Measurements from ENCODE around the gene CPVL.

Gene CPVL

DNA sequence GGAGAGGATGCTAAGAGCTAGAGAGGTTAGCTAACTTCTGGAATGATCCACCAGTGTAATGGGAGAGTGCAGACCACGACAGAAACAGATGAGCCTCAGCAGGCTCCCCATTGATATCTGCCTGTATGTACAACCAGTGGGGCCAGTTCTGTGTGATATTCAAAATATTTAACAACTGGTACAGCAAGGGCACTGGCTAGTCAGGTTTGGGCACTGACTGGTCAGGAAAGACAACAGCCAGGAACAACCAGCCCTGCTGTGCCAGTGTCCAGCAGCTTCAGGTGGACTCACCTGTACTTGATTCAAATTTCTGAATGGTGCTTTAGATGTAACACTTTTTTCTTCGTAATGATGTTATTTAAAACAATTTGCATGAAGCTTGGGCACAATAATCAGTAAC lies 182.3 kb downstream of the CPVL start:
- DNase-seq = no peak

DNA sequence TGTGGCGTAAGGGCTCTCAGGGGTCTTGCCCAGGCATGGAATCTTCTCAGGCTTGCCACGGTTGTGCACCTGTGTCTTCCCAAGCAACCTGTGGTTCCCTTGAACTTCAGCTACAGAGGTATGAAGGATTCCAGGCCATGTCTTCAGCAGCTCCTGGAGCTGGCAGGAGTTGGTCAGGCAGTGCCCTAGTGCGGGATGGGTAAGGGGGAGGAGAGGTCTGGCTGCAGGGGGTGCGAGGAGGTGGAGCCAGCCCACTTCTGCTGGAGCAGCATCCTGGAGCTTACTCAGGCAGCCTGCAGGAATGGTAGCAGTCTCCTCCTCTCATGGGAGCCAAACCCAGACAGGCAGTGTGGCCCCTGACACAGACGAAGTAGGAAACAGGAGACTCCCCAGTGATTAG lies 184.4 kb downstream of the CPVL start:
- DNase-seq = no peak

DNA sequence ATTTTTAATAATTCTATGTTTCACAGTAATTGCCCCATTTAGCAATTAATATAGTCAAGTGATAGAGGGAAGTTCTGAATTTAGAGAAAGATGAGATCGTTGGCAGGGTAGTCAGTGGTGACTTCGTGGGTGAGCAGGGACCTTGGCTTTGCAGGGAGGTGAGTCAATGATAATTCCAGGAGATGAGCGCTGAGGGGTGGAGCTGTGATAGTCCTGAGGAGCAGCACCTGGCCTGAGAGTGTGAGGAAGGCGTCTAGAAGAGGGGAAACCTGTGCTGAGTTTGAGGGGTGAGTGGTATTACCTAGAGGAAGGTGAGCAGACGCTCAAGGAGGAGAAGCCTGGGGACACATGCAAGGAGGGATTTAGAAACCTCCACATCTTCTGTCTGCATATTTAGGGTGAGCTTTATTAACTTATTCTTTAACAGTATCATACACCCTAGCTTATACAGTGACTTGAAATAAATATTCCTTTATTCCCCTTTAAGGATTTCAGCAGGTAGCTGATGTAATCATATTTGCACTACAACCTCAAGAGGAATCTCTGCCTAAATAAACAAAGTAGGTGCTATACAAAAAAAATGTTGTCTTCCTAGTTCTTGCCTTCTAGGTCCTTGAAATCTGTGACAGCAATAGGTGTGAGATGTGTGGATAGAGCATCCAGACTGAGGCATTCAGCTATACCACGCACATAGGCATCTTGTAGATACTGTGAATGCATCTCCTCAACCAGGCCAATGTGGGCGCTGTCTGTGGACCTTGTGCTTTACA lies 186.1 kb downstream of the CPVL start:
- no peak for DNase-seq

DNA sequence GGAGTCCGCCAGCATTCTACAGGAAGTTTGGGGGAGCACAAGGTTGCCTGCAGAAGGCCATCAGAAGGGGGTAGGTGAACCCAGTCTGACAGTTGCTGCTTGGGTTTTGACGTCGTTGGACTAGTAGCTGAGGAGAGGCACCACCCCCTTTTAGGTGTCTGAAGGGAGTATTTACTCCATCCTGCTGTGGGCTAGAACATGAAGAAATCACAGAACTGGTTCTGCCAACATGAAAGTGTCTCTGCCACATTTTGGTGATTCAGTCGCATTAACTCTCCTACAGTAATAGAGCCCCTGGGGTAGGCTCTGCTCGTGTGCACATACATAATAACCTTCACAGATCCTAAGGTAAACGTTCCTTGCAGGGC lies 187.4 kb downstream of the CPVL start:
- no peak for DNase-seq

DNA sequence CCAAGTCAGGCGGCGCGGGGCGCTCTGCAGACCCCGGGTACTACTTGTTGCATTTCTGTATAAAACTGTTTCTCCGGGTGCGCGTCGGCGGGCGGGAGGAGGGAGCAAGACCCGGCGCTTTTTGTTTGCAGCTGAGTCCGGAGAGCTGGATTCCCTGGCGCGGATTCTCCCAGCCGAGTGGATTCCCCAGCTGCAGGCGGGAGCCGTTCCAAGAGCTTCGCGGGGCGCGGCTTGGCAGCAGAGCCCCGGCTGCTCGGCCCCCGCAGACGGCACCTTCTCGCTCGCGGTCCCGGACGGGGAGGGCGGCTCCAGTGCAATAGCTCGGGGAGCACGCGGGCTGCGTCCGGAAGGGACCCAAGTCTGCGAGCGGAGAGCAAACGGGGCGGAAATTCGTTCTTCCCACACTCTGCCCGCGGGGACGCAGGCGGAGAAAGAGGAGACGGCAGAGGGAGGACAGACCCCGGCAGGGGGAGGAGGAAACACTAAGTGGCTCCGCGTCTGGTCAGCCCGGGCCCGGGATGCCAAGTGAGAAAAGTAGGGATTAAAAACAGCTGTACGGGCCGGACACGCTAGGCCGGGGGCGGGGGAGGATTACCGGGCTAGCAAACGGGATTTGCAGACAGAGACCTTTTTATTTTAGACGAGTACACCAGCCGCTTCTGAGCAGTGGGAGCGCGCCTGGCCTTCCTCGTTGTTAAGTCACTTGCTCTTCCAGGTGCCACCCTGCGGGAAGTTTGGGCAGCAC lies 187.9 kb downstream of the CPVL start, which contains the start of gene TRIL:
TSS of gene TRIL (minus strand) at position 96 of the 745 bp plus-strand sequence. CDS start 284 bp downstream, outside the sequence.
- DNase-seq = peak; percentile 4 to 53 (median 32)

DNA sequence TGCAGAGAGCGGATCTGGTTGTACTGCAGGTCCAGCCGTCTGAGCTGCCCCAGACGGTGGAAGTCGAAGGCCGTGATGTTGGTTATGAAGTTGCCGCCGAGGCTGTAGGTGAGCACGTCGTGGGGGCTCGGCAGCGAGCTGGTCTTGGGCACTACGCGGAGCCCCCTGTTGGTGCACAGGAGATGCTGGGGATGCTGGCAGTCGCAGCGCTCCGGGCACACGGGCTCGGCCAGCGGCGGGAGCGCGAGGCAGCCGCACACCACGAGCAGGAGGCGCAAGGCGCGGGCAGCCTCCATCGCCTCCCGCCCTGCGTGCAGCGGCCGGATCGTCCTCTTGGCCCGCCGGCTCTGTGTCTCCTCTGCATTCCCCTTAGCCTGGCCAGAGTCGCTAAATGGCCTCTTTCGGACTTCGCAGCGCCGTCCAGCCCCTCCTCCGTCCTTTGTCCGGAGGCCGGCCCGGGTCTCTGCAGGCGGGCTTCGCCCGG lies 188.5 kb downstream of the CPVL start:
- DNase-seq = peak in 2 of 4 experiments; percentile 17 to 25

DNA sequence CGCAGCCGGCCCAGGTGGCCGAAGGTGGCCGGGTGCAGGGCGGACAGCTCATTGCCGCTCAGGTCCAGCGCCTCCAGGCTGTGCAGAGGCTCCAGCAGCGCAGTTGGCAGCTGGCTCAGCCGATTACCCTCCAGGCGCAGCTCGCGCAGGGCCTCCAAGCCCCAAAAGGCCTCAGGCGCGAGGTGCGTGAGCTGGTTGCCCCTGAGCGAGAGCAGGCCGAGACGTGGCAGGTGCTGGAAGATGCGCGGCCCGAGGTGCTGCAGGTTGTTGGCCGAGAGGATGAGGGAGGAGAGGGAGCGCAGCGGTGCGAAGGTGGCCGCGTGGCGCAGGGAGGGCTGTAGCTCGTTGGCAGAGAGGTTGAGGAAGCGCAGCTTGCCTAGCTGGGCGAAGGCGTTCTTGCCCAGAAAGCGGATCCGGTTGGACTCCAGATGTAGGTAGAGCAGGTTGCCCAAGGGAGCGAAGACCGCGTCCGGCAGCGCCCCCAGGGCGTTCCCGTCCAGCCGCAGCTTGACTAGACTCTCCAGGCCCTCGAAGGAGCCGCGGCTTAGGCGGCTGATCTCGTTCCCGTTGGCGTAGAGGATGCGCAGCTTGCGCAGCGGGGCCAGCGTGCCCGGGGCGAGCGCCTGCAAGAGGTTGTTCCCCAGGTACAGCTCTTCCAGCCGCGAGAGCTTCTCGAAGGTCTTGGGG lies 189.1 kb downstream of the CPVL start:
- DNase-seq = peak; percentile 4 to 49 (median 32)

DNA sequence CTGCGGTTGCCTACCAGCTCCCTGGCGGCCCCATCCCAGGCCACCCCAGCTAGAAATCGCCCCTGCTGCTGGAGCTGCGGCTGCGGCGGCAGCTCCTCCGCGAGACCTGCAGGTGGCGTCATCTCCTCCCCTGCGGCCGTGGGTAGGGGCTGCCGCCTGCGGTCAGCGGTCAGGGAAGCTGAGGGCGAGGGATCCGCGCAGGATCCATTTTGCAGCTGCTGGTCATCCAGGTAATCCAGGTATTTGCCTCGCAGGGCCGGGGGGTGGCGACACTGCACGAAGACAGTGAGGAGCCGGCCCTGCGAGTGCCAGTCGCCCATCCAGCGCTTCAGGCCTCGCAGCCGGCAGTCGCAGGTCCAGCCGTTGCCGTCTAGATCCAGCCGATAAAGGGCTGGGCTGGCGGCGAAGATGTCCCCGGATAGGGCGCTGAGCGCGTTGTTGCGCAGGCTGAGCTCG lies 189.7 kb downstream of the CPVL start:
- peak; percentile 25 to 67 (median 40) for DNase-seq

DNA sequence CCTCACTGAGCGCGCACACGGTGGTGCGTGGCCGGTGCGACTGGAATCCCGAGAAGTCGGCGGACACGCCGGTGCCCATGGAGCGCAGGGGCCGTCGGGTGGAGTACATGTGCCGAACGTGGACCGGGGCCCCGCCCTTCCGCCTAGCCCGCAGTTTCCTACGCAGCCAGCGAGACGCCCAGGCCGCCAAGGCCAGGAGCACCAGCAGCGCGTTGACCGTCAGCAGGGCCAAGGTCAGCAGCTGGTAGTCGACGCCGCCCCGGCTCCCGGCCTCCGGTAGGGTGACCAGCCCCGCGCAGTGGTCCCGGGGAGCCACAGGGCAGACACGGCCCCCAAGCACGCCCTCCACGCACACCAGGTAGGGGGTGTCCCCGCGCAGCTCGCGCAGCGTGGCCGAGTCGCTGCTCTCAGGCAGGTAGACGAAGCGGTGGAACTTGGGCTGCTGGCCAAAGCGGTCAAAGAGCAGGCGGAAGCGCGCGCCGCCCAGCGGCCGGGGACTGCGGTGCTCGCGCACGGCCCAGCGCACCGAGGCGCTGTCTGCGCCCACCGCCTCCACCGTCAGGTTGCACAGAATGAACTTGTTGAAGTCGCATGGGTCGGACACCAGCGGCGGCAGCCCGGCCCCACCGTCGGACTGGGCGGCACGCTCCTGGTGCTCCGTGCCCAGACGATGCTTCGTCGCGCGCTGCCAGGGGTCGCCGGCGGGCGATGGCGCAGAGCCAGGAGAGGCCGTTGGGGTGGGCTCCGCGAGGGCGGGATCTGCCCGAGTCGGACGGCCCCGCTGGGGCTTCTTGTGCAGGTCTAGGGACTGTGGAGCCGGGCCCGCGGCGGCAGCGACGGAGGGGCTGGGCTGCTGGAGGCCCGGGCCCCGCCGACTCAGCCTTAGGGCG lies 190.4 kb downstream of the CPVL start:
- DNase-seq = peak; percentile 48 to 79 (median 61)

DNA sequence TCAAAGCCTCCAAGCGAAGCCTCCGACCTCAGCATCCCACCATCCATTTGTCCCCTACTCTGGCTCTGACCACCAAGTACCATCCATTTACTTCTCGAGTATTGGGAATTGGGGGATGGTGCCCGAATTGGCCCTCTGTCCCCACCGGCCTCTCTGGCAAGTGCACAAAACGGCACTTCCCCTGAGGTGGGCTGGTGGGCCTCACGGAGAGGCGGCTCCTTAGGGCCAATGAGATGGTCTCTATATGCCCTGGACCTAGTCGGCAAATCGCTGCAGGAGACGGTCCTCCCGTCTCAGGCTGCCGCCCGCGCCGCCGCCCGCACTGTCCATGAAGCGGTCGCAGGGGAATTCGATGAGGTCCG lies 191.0 kb downstream of the CPVL start:
- DNase-seq = peak in 1 of 4 experiments; percentile 2

DNA sequence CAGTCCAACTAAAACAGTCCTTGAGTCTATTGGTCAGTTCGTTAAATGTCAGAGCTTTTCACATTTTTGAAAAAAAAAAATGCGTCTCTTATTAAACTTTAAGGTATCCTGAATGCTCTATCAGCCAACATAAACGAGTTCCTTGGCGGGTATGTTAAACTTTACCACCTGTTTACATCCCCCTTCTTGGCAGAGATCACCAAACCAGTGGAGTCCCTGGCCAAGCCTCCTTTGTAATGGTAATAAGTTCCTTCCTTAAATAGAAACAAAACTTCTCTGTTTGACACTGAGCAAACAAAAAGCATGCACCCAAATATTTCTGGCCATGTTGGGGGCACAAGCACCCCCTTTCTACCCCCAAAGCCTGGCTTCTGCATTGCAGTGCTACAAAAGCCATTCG lies 191.4 kb downstream of the CPVL start:
- no peak for DNase-seq

DNA sequence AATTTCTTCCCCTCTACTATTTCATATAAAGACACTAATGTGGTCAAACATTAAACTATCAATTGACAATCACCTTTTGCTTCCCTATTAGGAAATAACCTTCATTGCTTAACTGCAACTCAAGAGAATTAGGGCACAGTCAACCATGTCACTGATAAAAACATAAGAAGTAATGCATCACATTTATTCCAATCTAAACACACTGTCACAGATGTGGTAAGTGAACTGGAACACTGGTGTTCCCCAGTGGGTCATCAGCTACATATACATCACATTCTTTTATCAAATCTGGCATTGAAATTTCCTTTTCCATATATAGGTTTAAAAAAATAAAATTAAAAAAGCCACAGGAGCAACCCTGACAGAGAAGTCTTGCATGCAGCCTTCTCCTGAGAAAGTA lies 191.9 kb downstream of the CPVL start:
- no peak for DNase-seq

DNA sequence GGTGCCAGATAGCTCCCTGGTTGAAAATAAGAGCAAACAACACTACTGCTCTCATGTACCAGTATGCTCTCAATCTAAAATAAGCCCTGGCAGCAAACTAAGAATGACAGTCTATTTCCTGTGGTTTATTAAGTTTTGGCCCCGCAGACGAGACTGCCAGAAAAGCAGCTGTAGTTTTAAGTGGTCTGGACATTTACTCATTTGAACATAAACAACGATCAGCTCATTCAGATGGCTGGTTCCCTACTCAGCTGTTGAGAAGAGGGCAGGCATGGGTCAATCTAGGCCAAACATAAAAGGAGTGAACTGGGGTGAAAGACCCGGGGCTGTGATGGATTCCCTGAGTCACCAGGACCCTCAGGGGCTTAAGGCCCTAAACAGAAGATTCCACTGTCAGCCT lies 192.7 kb downstream of the CPVL start:
- no peak for DNase-seq

Data from suppressor macrophage (primary cell).